ENCODE measurements around the gene DSTN. TPM values are rescaled to one million over a fixed set of nuclear protein-coding genes. Genes with fewer than 3 reads are reported as not detected.

The DSTN gene
- total and polyA plus RNA-seq, 5 donors, result 720 to 929 (median 762) TPM

DNA sequence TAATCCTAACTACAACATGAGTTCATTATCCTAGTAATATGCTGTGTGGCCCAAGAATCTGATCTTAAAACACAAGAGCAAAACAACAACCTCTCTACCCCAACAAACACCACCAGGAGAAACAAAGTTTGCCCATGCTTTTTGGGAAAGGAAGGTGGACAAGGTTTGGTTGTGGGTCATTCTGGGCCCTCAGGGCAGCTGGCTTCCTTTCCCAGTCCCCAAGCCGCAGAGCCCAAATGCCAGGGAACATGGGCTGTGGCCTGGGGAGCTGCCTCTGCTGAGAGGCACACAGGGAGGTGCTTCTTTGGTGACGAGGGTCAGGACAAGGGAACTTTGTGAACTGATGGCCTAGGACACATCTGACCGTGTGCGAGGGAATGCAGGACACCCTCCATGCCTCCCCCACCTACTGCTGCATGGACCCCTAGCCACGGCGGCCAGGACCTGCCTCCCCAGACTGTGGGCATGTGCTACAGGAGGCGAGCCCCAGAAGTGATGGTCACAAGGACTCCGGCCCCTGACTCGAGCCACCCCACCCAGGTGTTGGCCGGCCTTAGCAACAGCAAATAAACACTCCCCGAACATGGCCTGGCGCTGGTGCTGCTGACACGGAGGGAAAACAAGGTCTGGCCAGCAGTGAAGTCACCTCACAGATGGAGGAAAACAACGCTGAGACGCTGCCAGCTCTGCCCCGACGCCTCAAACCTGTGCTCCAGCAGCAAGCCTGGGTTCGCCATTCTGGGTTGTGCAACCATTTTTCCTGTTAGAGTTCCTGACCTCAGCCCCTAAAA, 56.5 kb downstream of the DSTN start:
- DNase-seq (peak in 2 of 3 donors; percentile 73 to 85), ATAC-seq (peak; percentile 13 to 38)
- Histone ChIP-seq H3K27ac (ENCODE audit: low read length) (no peak overlapping the region), H3K4me1 (ENCODE audit: control insufficient read depth, insufficient read depth, low read length) (no peaks in the 10 kb centered on the region), H3K27me3 (ENCODE audit: control insufficient read depth, insufficient read depth) (no peaks in the 10 kb centered on the region), H3K9me3 (ENCODE audit: control insufficient read depth, low read length) (no peaks in the 10 kb centered on the region), H3K4me3 (ENCODE audit: low read length) (no peak overlapping the region)
- 68% methylated on average over 18 of the region's 18 CpGs for WGBS
- intact Hi-C loops (cut with DNase I), result no loop called here

GRCh38 chr20:17627101-17627955, 57.5 kb downstream of the DSTN start:
- intact Hi-C loops (cut with DNase I), result no loop called here

GRCh38 chr20:17628101-17628841, 58.4 kb downstream of the DSTN start:
- intact Hi-C loops (cut with DNase I), result no loop called here

More at GRCh38 chr20:17627101-17627955, 57.5 kb downstream of the DSTN start:
- DNase-seq, result peak in 2 of 3 donors; percentile 45 to 61
- Histone ChIP-seq H3K9me3 (ENCODE audit: control insufficient read depth, low read length) (no peaks in the 10 kb centered on the region), H3K4me3 (ENCODE audit: low read length) (no peak overlapping the region), H3K4me1 (ENCODE audit: control insufficient read depth, insufficient read depth, low read length) (no peaks in the 10 kb centered on the region), H3K27ac (ENCODE audit: low read length) (no peak overlapping the region), H3K27me3 (ENCODE audit: control insufficient read depth, insufficient read depth) (no peaks in the 10 kb centered on the region)
- WGBS, result 80% methylated on average over 27 of the region's 27 CpGs
- ATAC-seq, result no peak

GRCh38 chr20:17629025-17629424, 59.1 kb downstream of the DSTN start:
- Histone ChIP-seq H3K4me3 (ENCODE audit: low read length) (no peak overlapping the region), H3K9me3 (ENCODE audit: control insufficient read depth, low read length) (no peaks in the 10 kb centered on the region), H3K4me1 (ENCODE audit: control insufficient read depth, insufficient read depth, low read length) (no peaks in the 10 kb centered on the region), H3K27ac (ENCODE audit: low read length) (no peak overlapping the region), H3K27me3 (ENCODE audit: control insufficient read depth, insufficient read depth) (no peaks in the 10 kb centered on the region)
- DNase-seq, result peak in 1 of 3 donors; percentile 23
- WGBS, result 84% methylated on average over 8 of the region's 8 CpGs
- intact Hi-C loops (cut with DNase I), result no loop called here
- no peak for ATAC-seq

More at GRCh38 chr20:17628101-17628841, 58.4 kb downstream of the DSTN start:
- DNase-seq, result peak in 2 of 3 donors; percentile 51 to 54
- no peaks in the 10 kb centered on the region for H3K27me3 ChIP-seq (ENCODE audit: control insufficient read depth, insufficient read depth)
- H3K27ac ChIP-seq (ENCODE audit: low read length), result no peak overlapping the region
- H3K4me1 ChIP-seq (ENCODE audit: control insufficient read depth, insufficient read depth, low read length), result no peaks in the 10 kb centered on the region
- H3K4me3 ChIP-seq (ENCODE audit: low read length), result no peak overlapping the region
- H3K9me3 ChIP-seq (ENCODE audit: control insufficient read depth, low read length), result no peaks in the 10 kb centered on the region
- ATAC-seq, result no peak
- 90% methylated on average over 18 of the region's 18 CpGs for WGBS

DNA sequence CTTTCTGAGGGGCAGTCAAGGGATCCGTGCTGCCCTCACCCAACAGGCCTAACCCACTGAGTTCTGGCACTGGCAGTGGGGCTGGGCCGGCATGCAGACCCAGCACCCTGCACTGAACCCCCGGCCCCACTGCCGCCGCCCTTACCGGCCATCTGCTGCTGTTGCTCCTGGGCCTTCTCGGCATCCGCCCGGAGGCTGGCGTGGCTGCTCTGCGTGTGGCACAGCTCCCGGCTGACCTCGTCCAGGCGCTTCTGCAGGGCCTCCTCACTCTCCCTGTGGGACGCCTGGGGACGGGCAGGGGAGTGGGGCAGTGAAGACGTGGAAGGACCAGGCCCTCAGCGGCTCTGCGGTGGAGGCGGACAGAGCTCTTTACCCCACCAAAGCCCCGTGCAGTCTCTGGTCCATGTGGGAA, 59.8 kb downstream of the DSTN start:
- intact Hi-C loops (cut with DNase I), result no loop called here
- Histone ChIP-seq H3K9me3 (ENCODE audit: control insufficient read depth, low read length) (no peaks in the 10 kb centered on the region), H3K4me1 (ENCODE audit: control insufficient read depth, insufficient read depth, low read length) (no peaks in the 10 kb centered on the region), H3K27ac (ENCODE audit: low read length) (no peak overlapping the region), H3K27me3 (ENCODE audit: control insufficient read depth, insufficient read depth) (no peaks in the 10 kb centered on the region), H3K4me3 (ENCODE audit: low read length) (no peak overlapping the region)
- DNase-seq (peak in 2 of 3 donors; percentile 60 to 65), ATAC-seq (no peak)
- WGBS, result 93% methylated on average over 21 of the region's 21 CpGs

DNA sequence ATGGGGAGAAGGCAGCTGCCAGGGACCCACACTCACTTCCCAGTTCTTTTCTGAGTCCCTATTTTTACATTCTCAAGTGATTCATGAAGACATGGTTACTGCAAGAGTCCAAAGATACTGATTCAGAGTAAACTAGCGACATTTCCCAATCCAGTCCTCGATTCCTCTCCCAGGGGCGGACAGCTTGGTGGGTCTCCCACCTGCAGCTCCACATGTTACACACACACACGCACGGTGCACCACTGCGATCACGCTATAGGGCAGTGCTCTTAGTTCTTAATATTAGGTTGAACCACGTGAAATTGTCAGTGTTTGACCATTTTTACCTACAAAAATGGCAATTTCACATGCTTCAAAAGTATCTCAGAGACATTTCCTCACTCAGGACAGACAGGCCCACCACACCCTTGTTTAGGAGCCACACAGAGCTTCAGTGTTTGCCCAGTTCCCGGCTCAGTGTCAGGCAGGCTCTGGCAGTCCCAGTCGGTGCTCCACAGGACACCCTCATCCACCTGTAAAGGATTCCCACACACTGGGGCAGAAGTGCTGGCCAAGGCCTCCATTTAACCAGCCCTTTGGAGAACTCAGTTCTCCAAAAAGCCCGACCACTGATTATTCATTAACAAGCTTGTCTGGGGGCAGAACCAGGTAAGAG, 60.4 kb downstream of the DSTN start:
- no peaks in the 10 kb centered on the region for H3K4me1 ChIP-seq (ENCODE audit: control insufficient read depth, insufficient read depth, low read length)
- ATAC-seq (no peak), DNase-seq (peak in 2 of 3 donors; percentile 22 to 27)
- WGBS, result 85% methylated on average over 11 of the region's 11 CpGs
- no peak overlapping the region for H3K27ac ChIP-seq (ENCODE audit: low read length)
- no peak overlapping the region for H3K4me3 ChIP-seq (ENCODE audit: low read length)
- intact Hi-C loops (cut with DNase I), result no loop called here
- H3K27me3 ChIP-seq (ENCODE audit: control insufficient read depth, insufficient read depth), result no peaks in the 10 kb centered on the region
- H3K9me3 ChIP-seq (ENCODE audit: control insufficient read depth, low read length), result no peaks in the 10 kb centered on the region

- Histone ChIP-seq H3K4me3 (ENCODE audit: low read length) (no peak overlapping the region), H3K9me3 (ENCODE audit: control insufficient read depth, low read length) (no peaks in the 10 kb centered on the region), H3K27ac (ENCODE audit: low read length) (no peak overlapping the region), H3K27me3 (ENCODE audit: control insufficient read depth, insufficient read depth) (no peaks in the 10 kb centered on the region), H3K4me1 (ENCODE audit: control insufficient read depth, insufficient read depth, low read length) (peaks cover 2% of the 10 kb centered on the region)
- DNase-seq, result peak in 1 of 3 donors; percentile 11
- 89% methylated on average over 6 of the region's 6 CpGs for WGBS
- no peak for ATAC-seq
- intact Hi-C loops (cut with DNase I), result no loop called here
Observed at GRCh38 chr20:17630806-17631195, 60.9 kb downstream of the DSTN start.

DNA sequence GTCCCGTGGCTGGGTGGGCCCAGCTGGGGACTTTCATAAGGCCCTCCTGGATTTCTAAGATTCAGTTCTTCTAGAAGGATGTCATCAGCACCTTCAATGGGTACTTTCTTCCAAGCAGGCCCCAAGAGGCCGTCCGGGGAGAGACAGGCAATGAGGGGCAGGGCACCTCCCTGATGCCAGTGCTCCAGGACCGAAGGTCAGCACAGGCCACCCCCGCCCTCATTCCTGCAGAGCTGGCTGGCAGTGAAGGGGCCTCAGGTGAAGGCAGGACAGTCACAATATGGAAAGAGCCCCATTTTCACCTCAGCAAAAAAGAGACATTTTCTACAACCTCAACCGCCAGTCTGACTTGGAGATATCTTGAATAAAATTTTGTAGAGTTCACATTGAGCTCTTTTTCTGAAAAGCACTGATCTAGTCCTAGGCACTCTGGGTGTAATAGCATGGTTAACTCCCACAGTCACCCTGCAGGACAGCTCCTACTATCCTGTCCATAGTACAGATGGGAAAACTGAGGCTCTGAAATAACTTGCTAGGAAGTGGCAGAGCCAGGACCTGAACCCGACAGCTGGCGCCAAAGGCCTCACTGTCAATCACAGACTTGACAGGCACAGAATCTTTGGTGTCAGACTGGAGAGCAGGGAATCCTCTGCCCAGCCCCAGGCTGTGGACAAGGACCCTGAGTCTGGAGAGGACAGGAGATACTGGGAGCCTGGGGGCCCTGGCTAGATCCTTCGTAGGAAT, 61.9 kb downstream of the DSTN start:
- intact Hi-C loops (cut with DNase I), result no loop called here
- Histone ChIP-seq H3K27me3 (ENCODE audit: control insufficient read depth, insufficient read depth) (no peaks in the 10 kb centered on the region), H3K4me1 (ENCODE audit: control insufficient read depth, insufficient read depth, low read length) (peaks cover 7% of the 10 kb centered on the region), H3K9me3 (ENCODE audit: control insufficient read depth, low read length) (no peaks in the 10 kb centered on the region), H3K4me3 (ENCODE audit: low read length) (no peak overlapping the region), H3K27ac (ENCODE audit: low read length) (no peak overlapping the region)
- 89% methylated on average over 9 of the region's 9 CpGs for WGBS
- ATAC-seq (no peak), DNase-seq (peak in 2 of 3 donors; percentile 7 to 40)

GRCh38 chr20:17633221-17633849, 63.5 kb downstream of the DSTN start:
- no peak overlapping the region for H3K27ac ChIP-seq (ENCODE audit: low read length)
- H3K9me3 ChIP-seq (ENCODE audit: control insufficient read depth, low read length), result no peaks in the 10 kb centered on the region
- peak in 2 of 3 donors; percentile 18 to 51 for DNase-seq
- no peak for ATAC-seq
- intact Hi-C loops (cut with DNase I), result no loop called here
- H3K4me1 ChIP-seq (ENCODE audit: control insufficient read depth, insufficient read depth, low read length), result peaks cover 8% of the 10 kb centered on the region
- 91% methylated on average over 13 of the region's 13 CpGs for WGBS
- no peaks in the 10 kb centered on the region for H3K27me3 ChIP-seq (ENCODE audit: control insufficient read depth, insufficient read depth)
- no peak overlapping the region for H3K4me3 ChIP-seq (ENCODE audit: low read length)

Measured in right cardiac atrium (tissue), 5 donors.